ENCODE results near the gene NHEJ1. TPM values are rescaled to one million over a fixed set of nuclear protein-coding genes. Genes with fewer than 3 reads are reported as not detected.

NHEJ1 gene
- total and polyA plus RNA-seq, 4 donors: 6.8 to 9.8 (median 8.5) TPM

DNA sequence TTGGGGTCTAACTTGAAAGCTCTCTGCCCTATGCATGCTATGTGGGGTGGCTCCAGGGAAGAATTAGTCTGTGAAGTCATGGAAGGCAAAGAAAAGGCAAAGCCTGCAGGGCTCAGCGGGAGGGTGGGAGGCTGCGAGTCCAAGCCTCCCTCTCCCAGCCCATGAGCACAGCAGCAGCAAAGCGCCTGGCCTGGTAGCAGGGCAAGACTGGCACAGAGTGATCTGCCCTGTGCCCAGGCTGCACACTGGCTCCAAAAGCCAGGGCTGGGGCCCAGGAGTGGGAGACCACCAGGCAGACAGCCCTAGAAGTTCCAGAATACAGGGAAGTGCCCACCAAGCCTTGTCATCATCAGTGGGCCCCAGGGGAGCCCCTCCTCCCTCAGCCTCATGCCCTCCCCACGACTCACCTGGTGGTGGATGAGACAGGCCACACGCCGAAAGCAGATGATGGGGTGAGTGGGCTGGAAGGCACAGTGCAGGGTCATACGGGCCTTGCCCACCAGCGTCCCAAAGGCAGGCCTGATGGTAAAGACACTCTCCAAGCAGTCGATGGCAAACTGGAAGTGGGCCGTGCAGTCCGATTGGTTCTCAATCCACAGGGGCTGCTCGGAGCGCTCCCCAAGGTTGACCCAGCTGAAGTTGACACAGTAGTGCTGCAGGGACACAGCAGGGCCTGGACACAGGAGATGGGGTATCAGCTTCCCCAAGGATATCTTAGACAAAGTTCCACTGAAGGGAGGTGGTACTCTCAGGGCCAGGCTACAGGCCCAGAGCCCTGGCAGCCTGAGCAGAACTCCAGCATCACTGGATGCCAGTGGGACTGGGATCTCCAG lies 131.4 kb downstream of the NHEJ1 start:
- intact Hi-C loops (cut with DNase I): loop anchor here (10.0 kb wide), 1 partner anchor 126 kb away; no protein-coding TSS in a partner anchor
- Histone ChIP-seq H3K9me3 (ENCODE audit: control insufficient read depth, low read length) (no peaks in the 10 kb centered on the region), H3K4me3 (ENCODE audit: low read length in 2 of 2) (no peak overlapping the region), H3K4me1 (ENCODE audit: control insufficient read depth in 1 of 2, insufficient read depth in 2 of 2, low read length in 2 of 2) (no peaks in the 10 kb centered on the region), H3K36me3 (ENCODE audit: control insufficient read depth in 1 of 2, insufficient read depth in 2 of 2, low read length in 1 of 2) (no peaks in the 10 kb centered on the region), H3K27me3 (ENCODE audit: control insufficient read depth in 1 of 2, insufficient read depth in 2 of 2, low read length in 1 of 2) (no peaks in the 10 kb centered on the region), H3K27ac (ENCODE audit: low read depth in 1 of 2, low read length in 2 of 2) (no peak overlapping the region)
- 76 to 77% methylated on average over 13 of the region's 13 CpGs for WGBS, 2 donors
- ATAC-seq (ENCODE audit: low FRiP score) (peak; percentile 2), DNase-seq (peak in 1 of 2 donors; percentile 71)

DNA sequence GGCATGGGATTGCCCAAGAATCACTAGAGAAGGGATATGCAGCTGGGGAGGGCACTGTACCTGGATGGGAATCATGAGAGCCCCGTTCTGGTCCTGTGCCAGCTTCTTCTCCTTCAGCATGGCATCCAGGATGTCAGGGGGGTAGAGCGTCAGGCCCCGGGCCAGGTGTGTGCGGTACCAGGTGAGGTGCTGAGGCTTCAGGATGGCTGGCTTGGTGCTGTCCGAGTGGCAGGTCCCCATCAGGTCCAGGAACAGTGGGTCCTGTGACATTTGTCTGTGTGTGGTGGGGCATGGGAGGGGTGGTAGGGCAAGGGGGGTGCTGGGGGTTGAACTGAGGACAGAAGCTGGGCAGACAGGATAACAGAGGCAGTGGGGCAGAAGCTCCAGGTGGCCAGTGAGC lies 132.5 kb downstream of the NHEJ1 start:
- ATAC-seq (ENCODE audit: low FRiP score) (no peak), DNase-seq (peak in 1 of 2 donors; percentile 46)
- no peak overlapping the region for H3K27ac ChIP-seq (ENCODE audit: low read depth in 1 of 2, low read length in 2 of 2)
- H3K9me3 ChIP-seq (ENCODE audit: control insufficient read depth, low read length): no peaks in the 10 kb centered on the region
- H3K27me3 ChIP-seq (ENCODE audit: control insufficient read depth in 1 of 2, insufficient read depth in 2 of 2, low read length in 1 of 2): no peaks in the 10 kb centered on the region
- no peaks in the 10 kb centered on the region for H3K36me3 ChIP-seq (ENCODE audit: control insufficient read depth in 1 of 2, insufficient read depth in 2 of 2, low read length in 1 of 2)
- intact Hi-C loops (cut with DNase I): loop anchor here (10.0 kb wide), 1 partner anchor 127 kb away; no protein-coding TSS in a partner anchor
- H3K4me1 ChIP-seq (ENCODE audit: control insufficient read depth in 1 of 2, insufficient read depth in 2 of 2, low read length in 2 of 2): no peaks in the 10 kb centered on the region
- no peak overlapping the region for H3K4me3 ChIP-seq (ENCODE audit: low read length in 2 of 2)
- 81 to 82% methylated on average over 5 of the region's 5 CpGs for WGBS, 2 donors

DNA sequence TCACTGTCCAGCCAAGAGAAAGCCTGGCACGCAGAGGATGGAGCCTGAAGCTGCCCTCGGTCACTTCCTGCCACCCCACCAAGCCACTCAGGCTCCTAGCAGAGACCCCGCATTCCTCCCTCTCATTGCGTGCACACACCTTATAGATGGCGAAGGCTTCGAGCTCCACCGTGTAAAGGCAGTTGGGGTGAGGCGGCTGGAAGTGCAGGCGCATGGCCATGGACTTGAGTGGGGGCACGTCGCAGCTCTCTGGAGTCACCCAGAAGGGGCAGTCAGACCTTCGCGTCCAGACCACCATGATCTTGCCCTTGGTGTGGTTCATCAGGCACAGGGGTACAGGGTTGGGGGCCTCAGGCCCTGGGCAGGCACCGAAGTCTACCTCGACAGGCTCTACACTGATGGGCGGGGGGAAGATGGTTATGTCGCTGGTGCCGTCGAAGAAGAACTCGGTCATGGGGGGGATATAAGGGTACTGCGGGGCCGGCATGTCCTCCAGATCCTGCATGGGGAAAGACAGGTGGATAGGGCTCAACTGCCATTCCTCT lies 133.0 kb downstream of the NHEJ1 start:
- ATAC-seq (ENCODE audit: low FRiP score) (no peak), DNase-seq (peak in 1 of 2 donors; percentile 60)
- Histone ChIP-seq H3K4me1 (ENCODE audit: control insufficient read depth in 1 of 2, insufficient read depth in 2 of 2, low read length in 2 of 2) (no peaks in the 10 kb centered on the region), H3K36me3 (ENCODE audit: control insufficient read depth in 1 of 2, insufficient read depth in 2 of 2, low read length in 1 of 2) (no peaks in the 10 kb centered on the region), H3K9me3 (ENCODE audit: control insufficient read depth, low read length) (no peaks in the 10 kb centered on the region), H3K4me3 (ENCODE audit: low read length in 2 of 2) (no peak overlapping the region), H3K27ac (ENCODE audit: low read depth in 1 of 2, low read length in 2 of 2) (no peak overlapping the region), H3K27me3 (ENCODE audit: control insufficient read depth in 1 of 2, insufficient read depth in 2 of 2, low read length in 1 of 2) (no peaks in the 10 kb centered on the region)
- intact Hi-C loops (cut with DNase I): loop anchor here (10.0 kb wide), 1 partner anchor 127 kb away; no protein-coding TSS in a partner anchor
- WGBS, 2 donors: 94 to 95% methylated on average over 22 of the region's 22 CpGs

GRCh38 chr2:219026946-219027345 lies 133.7 kb downstream of the NHEJ1 start:
- Histone ChIP-seq H3K27ac (ENCODE audit: low read depth in 1 of 2, low read length in 2 of 2) (no peak overlapping the region), H3K9me3 (ENCODE audit: control insufficient read depth, low read length) (no peaks in the 10 kb centered on the region), H3K36me3 (ENCODE audit: control insufficient read depth in 1 of 2, insufficient read depth in 2 of 2, low read length in 1 of 2) (no peaks in the 10 kb centered on the region), H3K27me3 (ENCODE audit: control insufficient read depth in 1 of 2, insufficient read depth in 2 of 2, low read length in 1 of 2) (no peaks in the 10 kb centered on the region), H3K4me3 (ENCODE audit: low read length in 2 of 2) (no peak overlapping the region), H3K4me1 (ENCODE audit: control insufficient read depth in 1 of 2, insufficient read depth in 2 of 2, low read length in 2 of 2) (no peaks in the 10 kb centered on the region)
- no peak for ATAC-seq (ENCODE audit: low FRiP score)
- WGBS, 2 donors: 92 to 95% methylated on average over 7 of the region's 7 CpGs
- intact Hi-C loops (cut with DNase I): loop anchor here (10.0 kb wide), 1 partner anchor 128 kb away; no protein-coding TSS in a partner anchor
- DNase-seq: peak in 1 of 2 donors; percentile 32

DNA sequence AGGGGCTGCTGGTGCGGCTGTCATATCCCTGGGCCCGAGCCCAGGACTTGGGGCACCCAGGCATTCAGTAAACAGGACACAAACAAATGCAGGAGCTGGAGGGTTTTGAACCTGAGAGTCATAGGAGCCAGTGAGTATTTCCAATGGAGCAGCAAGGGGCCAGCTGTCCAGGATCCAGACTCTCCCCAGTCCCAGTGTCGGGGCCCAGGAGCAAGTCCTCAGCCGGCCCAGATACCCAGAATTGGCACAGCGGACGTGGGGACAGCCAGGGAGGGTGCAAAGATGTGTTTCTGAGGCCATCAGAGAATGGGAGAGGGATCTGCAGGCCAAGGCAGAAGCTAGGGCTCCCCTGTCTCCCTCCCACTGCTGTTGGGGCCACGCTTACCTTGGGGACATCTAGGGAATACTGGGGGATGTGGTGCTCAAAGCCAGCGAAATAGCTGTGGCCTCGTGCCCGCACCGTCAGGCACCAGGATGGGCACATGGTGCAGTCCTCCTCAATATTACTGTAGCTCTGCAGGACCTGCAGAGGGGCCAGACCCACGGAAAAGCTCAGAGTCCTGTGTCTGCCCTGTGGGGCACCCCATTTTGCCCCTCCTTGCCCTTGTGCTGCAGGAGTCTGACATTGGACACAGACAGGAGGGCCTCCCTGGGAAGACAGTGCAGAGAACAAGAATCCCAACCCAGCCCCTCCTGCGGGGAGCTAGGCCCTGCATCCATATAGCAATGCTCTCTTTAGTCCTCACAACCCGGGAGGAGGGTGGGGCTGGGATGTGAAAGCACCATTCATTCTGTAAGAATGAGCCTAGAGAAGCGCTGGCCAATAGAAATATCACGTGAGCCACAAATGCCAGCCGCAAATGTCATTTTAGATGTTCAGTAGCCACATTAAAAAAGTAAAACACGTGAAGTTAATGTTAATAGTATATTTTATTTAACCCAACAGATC lies 134.7 kb downstream of the NHEJ1 start:
- Histone ChIP-seq H3K36me3 (ENCODE audit: control insufficient read depth in 1 of 2, insufficient read depth in 2 of 2, low read length in 1 of 2) (no peaks in the 10 kb centered on the region), H3K27me3 (ENCODE audit: control insufficient read depth in 1 of 2, insufficient read depth in 2 of 2, low read length in 1 of 2) (no peaks in the 10 kb centered on the region), H3K4me3 (ENCODE audit: low read length in 2 of 2) (no peak overlapping the region), H3K9me3 (ENCODE audit: control insufficient read depth, low read length) (no peaks in the 10 kb centered on the region), H3K4me1 (ENCODE audit: control insufficient read depth in 1 of 2, insufficient read depth in 2 of 2, low read length in 2 of 2) (no peaks in the 10 kb centered on the region), H3K27ac (ENCODE audit: low read depth in 1 of 2, low read length in 2 of 2) (no peak overlapping the region)
- WGBS, 2 donors: 89% methylated on average over 18 of the region's 18 CpGs
- intact Hi-C loops (cut with DNase I): loop anchor here (10.0 kb wide), 1 partner anchor 129 kb away; no protein-coding TSS in a partner anchor
- DNase-seq (peak in 1 of 2 donors; percentile 32), ATAC-seq (ENCODE audit: low FRiP score) (no peak)

Small RNA genes lying within 50 kb of the gene (microRNA-seq; reads per million reads assigned to microRNA genes)
- 0 reads per million in 2 donors for gene MIR3131

Other genes starting within 250 kb of the NHEJ1 start
- not detected for gene CDK5R2, start 201.1 kb downstream of the NHEJ1 start, total RNA-seq
- not detected for gene CDK5R2, start 201.1 kb downstream of the NHEJ1 start, polyA plus RNA-seq
- gene FEV, start 175.6 kb downstream of the NHEJ1 start, total RNA-seq: not detected
- gene FEV, start 175.6 kb downstream of the NHEJ1 start, polyA plus RNA-seq: 1 to 10 TPM in 1 of 2 donors, not detected in 1; 1.9 TPM
- not detected for gene CRYBA2, start 167.4 kb downstream of the NHEJ1 start, total RNA-seq
- gene CRYBA2, start 167.4 kb downstream of the NHEJ1 start, polyA plus RNA-seq: not detected
- not detected for gene CFAP65, start 119.3 kb downstream of the NHEJ1 start, total RNA-seq
- gene CFAP65, start 119.3 kb downstream of the NHEJ1 start, polyA plus RNA-seq: under 1 TPM in 1 of 2 donors, not detected in 1; 0.15 TPM
- gene IHH, start 99.9 kb downstream of the NHEJ1 start, total RNA-seq: not detected
- 1 to 10 TPM in 1 of 2 donors, under 1 TPM in 1; 0.05 to 2.0 TPM for gene IHH, start 99.9 kb downstream of the NHEJ1 start, polyA plus RNA-seq
- 1 to 10 TPM; 3.5 to 7.3 TPM for gene SLC23A3, start 9.2 kb upstream of the NHEJ1 start, total RNA-seq
- 1 to 10 TPM; 1.6 to 4.7 TPM for gene SLC23A3, start 9.2 kb upstream of the NHEJ1 start, polyA plus RNA-seq
- gene CNPPD1, start 16.1 kb upstream of the NHEJ1 start, total RNA-seq: 10 to 100 TPM; 36.9 to 50.0 TPM
- gene CNPPD1, start 16.1 kb upstream of the NHEJ1 start, polyA plus RNA-seq: 10 to 100 TPM; 23.9 to 52.3 TPM
- gene RETREG2, start 17.5 kb upstream of the NHEJ1 start, total RNA-seq: 10 to 100 TPM; 48.0 to 70.6 TPM
- gene RETREG2, start 17.5 kb upstream of the NHEJ1 start, polyA plus RNA-seq: 10 to 100 TPM; 19.3 to 44.2 TPM
- 10 to 100 TPM; 40.7 to 43.6 TPM for gene ZFAND2B, start 46.0 kb upstream of the NHEJ1 start, total RNA-seq
- 10 to 100 TPM; 30.2 to 73.4 TPM for gene ZFAND2B, start 46.0 kb upstream of the NHEJ1 start, polyA plus RNA-seq
- gene ABCB6, start 58.1 kb upstream of the NHEJ1 start, total RNA-seq: 10 to 100 TPM; 16.9 to 28.9 TPM
- 10 to 100 TPM; 16.5 to 72.5 TPM for gene ABCB6, start 58.1 kb upstream of the NHEJ1 start, polyA plus RNA-seq
- gene ATG9A, start 68.8 kb upstream of the NHEJ1 start, total RNA-seq: 10 to 100 TPM; 33.9 to 36.3 TPM
- gene ATG9A, start 68.8 kb upstream of the NHEJ1 start, polyA plus RNA-seq: 10 to 100 TPM in 1 of 2 donors, 1 to 10 TPM in 1; 9.6 to 36.6 TPM
- gene ANKZF1, start 69.0 kb upstream of the NHEJ1 start, total RNA-seq: 10 to 100 TPM; 21.4 to 55.9 TPM
- gene ANKZF1, start 69.0 kb upstream of the NHEJ1 start, polyA plus RNA-seq: 100 to 1,000 TPM in 1 of 2 donors, 10 to 100 TPM in 1; 12.9 to 101 TPM
- gene GLB1L, start 84.6 kb upstream of the NHEJ1 start, total RNA-seq: 1 to 10 TPM; 2.9 to 7.1 TPM
- 1 to 10 TPM; 2.7 to 3.8 TPM for gene GLB1L, start 84.6 kb upstream of the NHEJ1 start, polyA plus RNA-seq
- gene STK16, start 84.7 kb upstream of the NHEJ1 start, total RNA-seq: 10 to 100 TPM; 19.7 to 22.6 TPM
- 10 to 100 TPM; 26.8 to 37.2 TPM for gene STK16, start 84.7 kb upstream of the NHEJ1 start, polyA plus RNA-seq
- gene TUBA4B, start 92.4 kb upstream of the NHEJ1 start, total RNA-seq: not detected
- gene TUBA4B, start 92.4 kb upstream of the NHEJ1 start, polyA plus RNA-seq: under 1 TPM in 1 of 2 donors, not detected in 1; 0.28 TPM
- 10 to 100 TPM; 44.3 to 59.2 TPM for gene TUBA4A, start 93.1 kb upstream of the NHEJ1 start, total RNA-seq
- gene TUBA4A, start 93.1 kb upstream of the NHEJ1 start, polyA plus RNA-seq: 10 to 100 TPM; 20.3 to 48.3 TPM
- gene DNAJB2, start 118.6 kb upstream of the NHEJ1 start, total RNA-seq: 10 to 100 TPM; 54.4 to 54.7 TPM
- 10 to 100 TPM; 45.0 to 58.6 TPM for gene DNAJB2, start 118.6 kb upstream of the NHEJ1 start, polyA plus RNA-seq
- gene PTPRN, start 148.6 kb upstream of the NHEJ1 start, total RNA-seq: under 1 TPM in 1 of 2 donors, not detected in 1; 0.39 TPM
- not detected for gene PTPRN, start 148.6 kb upstream of the NHEJ1 start, polyA plus RNA-seq
- not detected for gene RESP18, start 171.9 kb upstream of the NHEJ1 start, total RNA-seq
- not detected for gene RESP18, start 171.9 kb upstream of the NHEJ1 start, polyA plus RNA-seq
- gene DNPEP, start 227.1 kb upstream of the NHEJ1 start, total RNA-seq: 10 to 100 TPM; 40.8 to 60.2 TPM
- gene DNPEP, start 227.1 kb upstream of the NHEJ1 start, polyA plus RNA-seq: 100 to 1,000 TPM in 1 of 2 donors, 10 to 100 TPM in 1; 64.7 to 127 TPM

Measured in aorta (tissue), 5 donors.